Stimulated activated CD8-positive, alpha-beta memory T cell treated with anti-CD3 and anti-CD28 coated beads, Interleukin-15, amount 100 ng/mL, for 48 hours (primary cell): ENCODE data around the gene RPL21.
"Not testable (repeated sequence)": the region's sequence is repeated elsewhere in the genome, so short reads cannot be mapped to it uniquely, and the experiment has no call there.

ENCODE experiments used
- DNase-seq, 2 donors: peaks; one replicate each; pipeline ENCODE4 v3.0.0-alpha.2; 2020; ENCODE audit warnings: low read depth in 2 of 2

The RPL21 gene

DNA sequence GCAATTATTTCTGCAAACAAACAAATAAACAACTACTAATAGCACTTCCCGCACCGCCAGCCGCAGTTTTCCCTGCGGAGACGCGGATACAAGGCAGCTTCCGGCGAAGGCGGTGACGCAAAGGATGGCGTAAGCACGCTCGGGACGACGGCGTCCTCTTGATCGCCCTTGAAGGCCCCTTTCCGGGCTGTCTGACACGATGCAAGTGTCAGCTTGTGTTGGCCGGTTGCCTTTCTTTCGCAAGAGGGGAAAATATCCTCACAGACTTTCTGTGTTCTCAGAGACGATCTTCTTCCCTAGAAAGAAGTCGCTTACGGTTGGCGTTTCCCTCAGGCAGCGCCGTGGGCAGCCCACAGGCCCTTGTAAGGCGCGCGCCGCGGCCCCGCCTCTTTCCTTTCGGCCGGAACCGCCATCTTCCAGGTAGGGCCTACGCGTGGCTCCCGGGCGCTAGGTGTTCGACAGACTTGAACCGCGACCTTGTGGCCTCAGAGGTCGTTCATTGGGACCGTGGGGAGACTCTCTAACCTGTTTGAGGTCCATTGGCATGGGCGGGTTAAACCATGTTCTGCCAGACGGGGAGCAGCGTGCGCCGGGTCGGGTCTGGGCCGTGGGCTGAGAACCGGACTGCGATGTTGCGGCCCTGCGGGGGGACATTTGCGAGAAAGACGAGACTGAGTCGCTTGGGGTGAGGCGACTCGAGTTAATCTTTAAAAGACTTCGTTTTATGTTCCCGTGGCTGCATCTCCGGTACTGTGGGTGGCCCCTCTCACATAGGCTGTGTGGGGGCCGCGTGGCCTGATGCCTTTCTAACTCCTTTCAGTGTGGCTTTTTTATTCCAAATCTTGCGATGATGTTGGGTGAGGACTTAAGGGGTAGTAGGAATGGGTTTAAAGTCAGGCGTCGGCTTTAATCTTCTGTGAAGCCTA, at the start of gene RPL21:
RPL21 (plus strand) TSS at position 393 of the 926 bp plus-strand sequence. CDS start 2,219 bp downstream, outside the sequence.
- peak; percentile 79 to 81 for DNase-seq

DNA sequence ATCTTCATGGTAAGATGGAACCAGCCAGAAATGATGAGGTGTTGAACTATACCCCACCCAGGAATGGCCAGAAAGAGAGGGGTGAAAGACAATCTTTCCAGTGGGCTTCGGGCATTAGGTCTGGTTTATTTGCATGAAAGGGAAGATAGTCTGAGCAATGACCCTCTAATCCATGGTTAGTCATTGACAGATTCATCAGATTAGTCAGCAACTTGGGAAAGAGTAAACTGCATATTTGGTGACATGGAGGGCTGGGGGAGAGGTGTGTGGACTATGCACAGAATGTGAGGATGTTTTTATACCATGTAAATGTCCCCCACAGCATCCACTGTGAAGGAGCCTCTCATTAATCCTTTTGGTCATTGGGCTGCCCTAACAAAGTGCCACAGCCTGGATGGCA, 49.7 kb upstream of the RPL21 start:
- DNase-seq = no peak

DNA sequence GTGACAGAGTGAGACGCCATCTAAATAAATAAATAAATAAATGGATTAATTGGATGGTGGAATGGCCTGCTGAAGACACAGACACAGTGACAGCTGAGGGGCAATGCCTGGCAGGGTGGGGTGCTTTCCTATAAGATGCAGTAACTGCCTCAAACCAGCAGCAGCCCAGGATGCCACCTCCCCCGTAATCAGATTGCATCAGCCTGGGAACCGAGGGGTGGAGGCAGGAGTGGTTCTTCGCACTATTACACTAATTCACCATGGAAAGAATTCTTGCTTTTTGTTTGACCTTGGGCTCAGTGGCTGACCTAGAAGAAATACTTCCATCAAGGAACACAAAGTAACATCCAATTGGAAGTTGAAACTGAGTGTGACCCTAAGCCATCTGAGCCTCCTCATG, 48.2 kb upstream of the RPL21 start:
- no peak for DNase-seq

DNA sequence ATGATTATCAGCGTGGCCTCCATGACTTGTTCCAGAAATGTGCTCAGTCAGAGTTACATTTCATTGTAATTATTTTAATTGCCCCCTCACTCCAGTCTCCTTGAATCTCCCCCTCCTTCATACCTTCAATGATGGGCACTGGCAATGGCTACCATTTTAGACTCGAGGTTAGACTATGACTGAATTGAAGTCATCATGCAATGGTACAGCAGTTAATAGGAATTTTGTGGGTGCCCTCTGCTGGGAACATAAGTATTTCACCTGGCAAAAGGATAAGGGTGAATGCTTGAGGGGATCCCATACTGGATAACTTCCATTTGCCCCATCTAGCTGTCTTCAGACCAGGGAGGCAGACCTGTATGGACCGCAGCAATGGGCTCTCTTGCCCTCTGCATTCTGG, 47.5 kb upstream of the RPL21 start:
- DNase-seq = no peak

DNA sequence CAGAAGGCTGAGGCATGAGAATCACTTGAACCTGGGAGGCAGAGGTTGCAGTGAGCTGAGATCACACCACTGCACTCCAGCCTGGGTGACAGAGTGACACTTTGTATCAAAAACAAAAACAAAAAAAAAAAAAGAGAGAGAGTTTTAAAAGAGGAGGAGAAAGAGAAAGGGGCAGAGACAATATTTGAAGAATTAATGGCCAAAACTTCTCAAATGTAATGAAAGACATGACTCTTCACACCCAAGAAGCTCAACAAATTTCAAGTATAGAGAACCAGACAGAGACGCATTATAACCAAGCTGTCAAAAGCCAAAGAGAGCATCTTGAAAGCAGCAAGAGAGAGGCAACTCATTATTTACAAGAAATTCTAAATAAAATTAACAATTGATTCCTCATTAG, 42.8 kb upstream of the RPL21 start:
- DNase-seq = no peak

DNA sequence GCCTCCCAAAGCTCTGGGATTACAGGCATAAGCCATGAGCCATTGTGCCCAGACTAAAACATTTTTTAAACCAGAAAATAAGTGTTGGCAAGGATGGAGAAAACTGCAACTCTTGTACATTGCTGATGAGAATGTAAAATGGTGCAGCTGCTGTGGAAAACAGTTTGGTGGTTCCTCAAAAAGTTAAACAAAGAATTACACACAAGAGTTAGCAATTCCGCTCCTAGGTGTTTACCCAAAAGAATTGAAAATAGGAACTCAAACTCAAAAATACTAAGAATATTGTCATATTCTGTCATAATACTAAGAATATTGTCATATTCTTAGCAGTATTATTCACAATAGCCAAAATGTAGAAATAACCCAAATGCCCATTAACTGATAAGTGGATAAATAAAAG, 40.1 kb upstream of the RPL21 start:
- no peak for DNase-seq

DNA sequence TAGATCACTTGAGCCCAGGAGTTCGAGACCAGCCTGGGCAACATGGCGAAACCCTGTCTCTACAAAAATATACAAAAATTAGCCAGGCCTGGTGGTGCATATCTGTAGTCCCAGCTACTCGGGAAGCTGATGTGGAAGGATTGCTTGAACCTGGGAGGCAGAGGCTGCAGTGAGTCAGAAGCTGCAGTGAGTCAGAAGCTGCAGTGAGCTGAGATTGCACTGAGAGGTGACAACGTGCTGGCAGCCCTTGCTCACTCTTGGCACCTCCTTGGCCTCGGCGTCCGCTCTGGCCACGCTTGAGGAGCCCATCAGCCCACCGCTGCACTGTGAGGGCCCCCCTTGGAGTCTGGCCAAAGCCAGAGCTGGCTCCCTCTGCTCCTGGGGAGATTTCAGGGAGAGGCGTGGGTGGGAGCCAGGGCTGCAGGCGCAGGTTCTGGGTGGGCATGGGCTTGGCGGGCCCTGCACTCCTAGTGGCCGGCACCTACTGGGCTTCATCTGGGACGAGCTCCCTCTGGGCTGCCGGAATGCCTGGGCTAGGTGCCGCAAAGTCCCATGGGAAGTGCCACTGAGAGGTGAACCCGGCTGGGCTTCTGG, 39.5 kb upstream of the RPL21 start:
- no peak for DNase-seq

DNA sequence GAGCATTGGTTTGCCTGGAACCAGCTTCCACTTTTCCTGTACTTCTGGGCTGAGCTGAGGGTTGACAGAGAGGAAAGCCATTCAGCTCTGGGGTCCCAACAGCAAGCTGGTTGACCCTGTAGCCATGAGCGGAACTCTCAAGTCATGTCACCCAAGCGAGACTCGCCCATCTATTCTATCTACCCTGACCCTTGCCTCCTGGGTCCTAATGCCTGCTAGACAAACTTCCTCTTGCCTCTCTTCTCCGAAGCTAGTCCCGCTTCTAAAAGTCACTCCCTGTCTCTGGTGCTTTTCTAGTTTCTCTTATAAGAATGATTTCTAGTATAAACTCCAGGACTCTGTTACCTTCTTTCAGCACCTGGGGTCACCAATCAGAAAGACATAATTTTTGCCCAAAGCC, 38.0 kb upstream of the RPL21 start:
- not testable (repeated sequence) for DNase-seq

DNA sequence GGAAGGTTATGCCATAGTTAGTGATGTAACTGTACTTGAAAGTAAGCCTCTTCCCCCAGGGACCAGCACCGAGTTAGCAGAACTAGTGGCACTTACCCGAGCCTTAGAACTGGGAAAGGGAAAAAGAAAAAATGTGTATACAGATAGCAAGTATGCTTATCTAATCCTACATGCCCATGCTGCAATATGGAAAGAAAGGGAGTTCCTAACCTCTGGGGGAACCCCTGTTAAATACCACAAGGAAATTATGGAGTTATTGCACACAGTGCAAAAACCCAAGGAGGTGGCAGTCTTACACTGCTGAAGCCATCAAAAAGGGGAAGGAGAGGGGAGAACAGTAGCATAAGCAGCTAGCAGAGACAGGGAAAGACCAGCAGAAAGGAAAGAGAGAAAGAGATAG, 33.6 kb upstream of the RPL21 start:
- not testable (repeated sequence) for DNase-seq

DNA sequence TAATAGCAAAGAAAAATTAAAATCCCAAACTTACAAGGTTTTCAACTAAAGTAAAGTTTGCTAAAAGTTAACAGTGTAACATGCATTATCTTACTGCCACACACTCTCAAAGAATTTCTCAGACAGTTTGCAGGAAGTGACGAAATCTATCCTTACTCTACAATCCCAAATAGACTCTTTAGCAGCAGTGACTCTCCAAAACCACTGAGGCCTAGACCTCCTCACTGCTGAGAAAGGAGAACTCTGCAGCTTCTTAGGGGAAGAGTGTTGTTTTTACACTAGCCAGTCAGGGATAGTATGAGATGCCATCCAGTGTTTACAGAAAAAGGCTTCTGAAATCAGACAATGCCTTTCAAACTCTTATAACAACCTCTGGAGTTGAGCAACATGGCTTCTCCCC, 32.5 kb upstream of the RPL21 start:
- not testable (repeated sequence) for DNase-seq

DNA sequence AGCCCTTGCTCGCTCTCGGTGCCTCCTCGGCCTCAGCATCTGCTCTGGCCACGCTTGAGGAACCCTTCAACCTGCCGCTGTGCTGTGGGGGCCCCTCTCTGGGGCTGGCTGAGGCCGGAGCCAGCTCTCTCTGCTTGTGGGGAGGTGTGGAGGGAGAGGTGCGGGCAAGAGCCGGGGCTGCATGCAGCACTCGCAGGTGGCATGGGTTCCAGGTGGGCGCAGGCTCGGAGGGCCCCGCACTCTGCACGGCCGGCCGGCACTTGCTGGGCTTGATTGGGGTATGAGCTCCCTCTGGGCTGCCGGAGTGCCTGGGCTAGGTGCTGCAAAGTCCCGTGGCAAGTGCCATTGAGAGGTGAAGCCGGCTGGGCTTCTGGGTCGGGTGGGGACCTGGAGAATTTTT, 31.7 kb upstream of the RPL21 start:
- DNase-seq = no peak

DNA sequence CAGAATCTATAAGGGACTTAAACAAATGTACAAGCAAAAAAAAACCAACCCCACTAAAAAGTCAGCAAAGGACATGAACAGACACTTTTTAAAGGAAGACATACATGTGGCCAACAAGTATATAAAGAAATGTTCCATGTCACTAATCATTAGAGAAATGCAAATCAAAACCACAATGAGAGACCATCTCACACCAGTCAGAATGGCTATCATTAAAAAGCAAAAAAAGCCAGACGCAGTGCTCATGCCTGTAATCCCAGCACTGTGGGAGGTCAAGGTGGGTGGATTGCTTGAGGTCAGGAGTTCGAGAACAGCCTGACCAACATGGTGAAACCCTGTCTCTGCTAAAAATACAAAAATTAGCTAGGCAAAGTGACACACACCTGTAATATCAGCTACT, 29.3 kb upstream of the RPL21 start:
- DNase-seq = not testable (repeated sequence)

DNA sequence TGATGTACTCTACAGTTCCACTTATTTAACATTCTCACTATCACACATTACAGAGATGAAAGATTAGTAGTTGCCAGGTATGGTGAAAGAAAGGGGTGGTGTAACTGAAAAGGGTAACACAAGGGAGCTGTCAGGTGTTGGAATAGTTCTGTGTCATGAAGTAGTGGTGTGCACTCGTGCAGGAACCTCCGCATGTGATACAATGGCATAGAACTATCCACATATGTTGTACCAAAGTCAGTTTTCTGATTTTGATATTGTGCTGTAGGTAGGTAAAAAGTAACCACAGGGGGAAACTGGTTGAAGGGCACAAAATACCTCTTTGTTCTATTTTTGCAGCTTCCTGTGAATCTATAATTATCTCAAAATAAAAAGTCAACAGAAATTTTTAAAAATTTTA, 24.4 kb upstream of the RPL21 start:
- DNase-seq = no peak

DNA sequence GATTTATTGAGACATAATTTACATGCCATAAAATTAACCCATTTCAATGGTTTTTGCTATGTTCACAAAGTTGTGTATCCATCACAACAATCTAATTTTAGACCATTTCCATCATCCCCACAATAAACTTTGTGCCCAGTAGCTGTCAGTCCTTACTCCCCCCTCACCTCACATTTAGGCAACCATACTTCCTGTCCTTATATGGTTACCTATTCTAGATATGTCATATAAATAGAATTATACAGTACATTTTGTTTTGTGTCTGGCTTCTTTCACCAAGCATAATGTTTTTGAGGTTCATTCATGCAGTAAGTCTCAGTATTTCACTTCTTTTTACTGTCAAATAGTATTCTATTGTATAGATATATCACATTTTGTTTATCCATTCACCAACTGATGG, 23.2 kb upstream of the RPL21 start:
- no peak for DNase-seq

DNA sequence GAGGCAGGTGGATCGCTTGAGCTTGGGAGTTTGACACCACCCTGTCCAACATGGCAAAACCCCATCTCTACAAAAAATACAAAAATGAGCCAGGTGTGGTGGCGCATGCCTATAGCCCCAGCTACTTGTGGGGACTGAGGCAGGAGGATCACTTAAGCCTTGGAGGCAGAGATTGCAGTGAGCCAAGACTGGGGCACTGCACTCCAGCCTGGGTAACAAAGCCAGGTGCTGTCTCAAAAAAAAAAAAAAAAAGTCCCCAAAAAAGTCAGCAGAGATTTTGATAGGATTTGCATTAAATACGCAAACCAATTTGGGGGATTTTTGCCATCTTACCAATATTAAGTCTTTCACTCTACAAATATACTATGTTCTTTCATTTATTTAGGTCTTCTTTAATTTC, 21.7 kb upstream of the RPL21 start:
- DNase-seq = no peak

DNA sequence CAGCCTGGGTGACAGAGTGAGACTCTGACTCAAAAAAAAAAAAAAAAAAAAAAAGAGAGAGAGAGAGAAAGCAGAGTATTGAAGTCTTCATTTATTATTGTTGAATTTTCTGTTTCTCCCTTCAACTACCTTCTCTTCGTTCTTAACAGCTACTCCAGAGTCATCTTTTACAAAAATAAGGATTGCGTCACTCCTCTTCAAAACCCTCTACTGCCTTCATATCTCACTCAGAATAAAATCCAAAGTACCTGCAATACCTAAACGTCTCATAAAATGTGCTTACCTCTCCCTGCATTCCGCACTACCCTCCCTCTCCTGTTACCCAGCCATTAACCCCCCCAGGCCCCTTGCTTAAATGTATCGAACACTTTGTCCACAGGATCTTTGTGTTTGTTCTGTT, 17.4 kb upstream of the RPL21 start:
- DNase-seq = no peak

DNA sequence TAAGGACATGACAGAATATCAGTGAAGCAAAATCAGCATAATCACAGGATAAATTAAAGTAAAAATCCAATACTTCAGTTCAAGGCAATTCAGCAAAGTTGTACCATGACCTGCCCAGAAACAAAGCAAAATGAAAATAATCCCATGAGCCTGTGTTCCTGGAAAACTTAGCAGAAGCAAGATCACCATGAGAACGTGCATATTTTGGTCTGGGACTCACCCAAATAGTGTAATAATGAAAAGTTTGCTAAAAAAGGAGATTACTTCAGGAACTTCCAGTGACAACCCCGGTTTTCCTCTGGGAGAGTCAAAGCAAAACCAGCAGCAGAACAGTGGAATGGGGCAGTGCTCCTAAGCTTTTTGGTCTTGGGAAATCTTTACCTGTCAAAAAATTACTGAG, 14.9 kb upstream of the RPL21 start:
- DNase-seq = no peak

DNA sequence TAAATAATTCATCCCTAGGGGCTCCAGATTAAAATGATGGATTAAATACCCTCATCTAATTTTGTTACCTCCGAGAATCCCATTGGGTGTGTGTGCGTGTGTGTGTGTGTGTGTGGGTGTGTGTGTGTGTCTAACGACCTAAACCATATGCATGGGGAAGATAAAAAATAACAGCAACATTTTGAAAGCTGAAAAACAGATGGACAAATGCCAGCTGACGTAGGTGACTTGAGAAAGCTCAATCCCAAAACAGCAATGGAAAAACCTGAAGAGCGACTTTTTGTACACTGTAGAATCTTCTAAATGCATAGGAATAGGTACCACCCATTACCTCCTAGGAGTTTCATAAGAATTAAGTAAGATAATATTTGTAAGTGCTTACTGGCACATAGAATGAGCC, 8.7 kb upstream of the RPL21 start:
- DNase-seq = no peak

DNA sequence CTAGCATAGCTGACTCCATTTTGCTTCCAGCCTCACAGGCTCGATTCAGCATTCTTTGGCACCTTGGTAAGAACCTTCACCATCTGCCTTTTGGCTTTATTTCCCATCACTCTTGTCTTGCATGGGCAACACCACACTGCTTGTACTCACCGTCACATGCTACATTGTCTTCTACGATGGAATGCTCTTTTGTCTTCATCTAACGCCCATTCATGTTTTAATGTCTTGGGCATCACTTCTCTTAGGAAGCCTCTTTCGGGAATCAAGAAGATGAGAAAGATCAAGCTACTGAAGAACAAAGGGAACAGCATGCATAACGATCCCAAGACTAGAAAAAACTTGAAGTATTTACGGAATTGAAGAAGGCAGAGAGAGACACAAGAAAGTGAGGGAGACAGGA, 5.7 kb upstream of the RPL21 start:
- DNase-seq = no peak

DNA sequence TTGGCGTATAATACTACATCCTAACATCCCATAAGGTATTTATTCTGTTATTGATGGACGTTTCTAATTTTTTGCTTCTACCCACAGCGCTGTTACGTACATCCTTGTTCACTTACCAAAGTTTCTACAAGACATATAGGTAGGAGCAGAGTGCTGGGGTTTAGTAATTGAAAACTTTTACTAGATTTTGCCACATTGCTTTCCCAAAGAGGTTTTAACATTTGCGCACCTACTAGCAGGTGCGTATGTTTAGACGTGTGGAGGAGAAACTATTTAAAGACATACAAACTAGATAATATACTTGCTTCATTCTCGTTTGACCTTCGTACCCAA, 559 bp upstream of the RPL21 start:
- no peak for DNase-seq

DNA sequence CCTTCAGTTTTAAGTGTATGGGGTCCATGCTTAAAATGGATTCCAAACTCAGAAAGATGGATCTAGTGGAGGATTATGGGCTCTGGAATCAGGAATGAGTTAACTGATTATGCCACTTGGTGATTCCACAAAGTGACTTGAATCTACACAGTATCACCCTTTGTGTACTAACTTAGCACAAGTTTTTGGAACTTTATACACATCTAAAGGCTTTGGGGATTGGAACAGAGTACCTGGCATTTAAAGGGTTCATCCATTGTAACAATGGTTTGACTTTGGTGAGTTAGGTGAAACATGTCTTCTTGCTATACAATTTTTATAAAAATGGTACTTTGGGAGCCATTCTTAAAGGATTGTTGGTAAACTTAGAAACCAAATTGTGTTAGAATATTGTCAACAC, 1.1 kb downstream of the RPL21 start:
- DNase-seq = no peak

DNA sequence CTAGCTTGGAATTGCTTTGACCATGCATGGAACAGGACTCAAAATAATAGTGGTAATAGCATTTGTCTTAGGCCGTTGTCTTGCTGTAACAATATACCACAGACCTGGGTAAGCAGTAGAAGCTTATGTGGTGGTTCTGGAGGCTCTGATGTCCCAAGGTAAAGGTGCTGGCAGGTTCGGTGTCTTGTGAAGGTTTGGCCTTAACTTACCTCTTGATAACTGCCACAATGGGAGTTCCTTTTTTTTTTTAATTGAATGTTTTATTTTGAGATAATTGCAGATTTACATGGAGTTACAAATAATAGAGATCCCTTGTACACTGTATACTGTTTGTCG, 5.8 kb downstream of the RPL21 start:
- DNase-seq = no peak

DNA sequence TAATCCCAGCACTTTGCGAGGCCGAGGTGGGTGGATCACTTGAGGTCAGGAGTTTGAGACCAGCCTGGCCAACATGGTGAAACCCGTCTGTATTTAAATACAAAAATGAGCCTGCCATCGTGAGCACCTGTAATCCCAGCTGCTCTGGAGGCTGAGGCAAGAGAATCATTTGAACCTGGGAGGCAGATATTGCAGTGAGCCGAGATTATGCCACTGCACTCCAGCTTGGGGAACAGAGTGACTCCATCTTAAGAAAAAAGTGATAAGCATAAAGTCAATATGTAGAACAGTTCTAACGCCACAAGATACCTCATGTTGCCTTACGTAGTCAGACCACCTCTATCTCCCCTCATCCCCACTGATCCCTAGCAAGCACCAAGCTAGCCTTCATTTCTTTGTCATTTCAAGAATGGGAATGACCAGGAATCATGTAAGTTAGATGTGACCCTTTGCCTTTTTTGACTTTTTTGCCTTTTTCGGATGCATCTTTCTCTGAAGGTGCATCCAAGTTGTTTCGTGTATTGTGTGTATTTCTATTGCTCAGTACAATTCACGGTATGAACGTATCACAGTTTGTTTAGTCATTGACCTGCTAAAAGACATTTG, 6.4 kb downstream of the RPL21 start:
- no peak for DNase-seq
